IPS-18a (cell line): ENCODE measurements around the gene POLR2M.

ENCODE experiments used
- H3K27ac ChIP-seq: one replicate; pipeline ENCODE4 v1.5.1; 2013; ENCODE audit warnings: low read length
- H3K27me3 ChIP-seq: one replicate; pipeline ENCODE4 v1.6.1; 2013; ENCODE audit warnings: mild to moderate bottlenecking, low read length; ENCODE audit not compliant: control insufficient read depth, insufficient read depth
- H3K36me3 ChIP-seq: one replicate; pipeline ENCODE4 v1.6.1; 2013; ENCODE audit warnings: low read depth, low read length; ENCODE audit not compliant: control insufficient read depth
- H3K4me1 ChIP-seq: one replicate; pipeline ENCODE4 v1.6.1; 2013; ENCODE audit warnings: low read depth, low read length; ENCODE audit not compliant: control insufficient read depth
- H3K4me3 ChIP-seq: one replicate; pipeline ENCODE4 v1.5.1; 2013; ENCODE audit warnings: low read length
- H3K9ac ChIP-seq: one replicate; pipeline ENCODE4 v1.6.1; 2013; ENCODE audit warnings: mild to moderate bottlenecking, low read length, moderate library complexity
- H3K9me3 ChIP-seq: one replicate; pipeline ENCODE4 v1.6.1; 2013; ENCODE audit warnings: low read depth, low read length; ENCODE audit not compliant: control insufficient read depth

Gene POLR2M

GRCh38 chr15:57728436-57728835 lies 21.9 kb downstream of the POLR2M start:
- Histone ChIP-seq H3K27me3 (no peaks in the 10 kb centered on the region), H3K9me3 (no peaks in the 10 kb centered on the region), H3K4me1 (no peaks in the 10 kb centered on the region), H3K4me3 (no peak overlapping the region), H3K36me3 (no peaks in the 10 kb centered on the region), H3K9ac (no peak overlapping the region), H3K27ac (no peak overlapping the region)

- H3K9ac ChIP-seq, result no peak overlapping the region
- no peaks in the 10 kb centered on the region for H3K9me3 ChIP-seq
- no peak overlapping the region for H3K4me3 ChIP-seq
- H3K27me3 ChIP-seq, result no peaks in the 10 kb centered on the region
- no peaks in the 10 kb centered on the region for H3K36me3 ChIP-seq
- H3K4me1 ChIP-seq, result no peaks in the 10 kb centered on the region
- H3K27ac ChIP-seq, result no peak overlapping the region
Observed at GRCh38 chr15:57730876-57731275, 24.4 kb downstream of the POLR2M start.

GRCh38 chr15:57731530-57732103 lies 25.1 kb downstream of the POLR2M start:
- Histone ChIP-seq H3K36me3 (no peaks in the 10 kb centered on the region), H3K9ac (no peak overlapping the region), H3K4me1 (no peaks in the 10 kb centered on the region), H3K27ac (no peak overlapping the region), H3K9me3 (no peaks in the 10 kb centered on the region), H3K4me3 (no peak overlapping the region), H3K27me3 (no peaks in the 10 kb centered on the region)

GRCh38 chr15:57732526-57733331 lies 26.2 kb downstream of the POLR2M start:
- no peak overlapping the region for H3K4me3 ChIP-seq
- no peaks in the 10 kb centered on the region for H3K9me3 ChIP-seq

GRCh38 chr15:57734860-57735259 lies 28.3 kb downstream of the POLR2M start:
- no peak overlapping the region for H3K4me3 ChIP-seq
- no peaks in the 10 kb centered on the region for H3K36me3 ChIP-seq
- no peak overlapping the region for H3K27ac ChIP-seq
- no peaks in the 10 kb centered on the region for H3K9me3 ChIP-seq
- no peak overlapping the region for H3K9ac ChIP-seq
- no peaks in the 10 kb centered on the region for H3K27me3 ChIP-seq
- no peaks in the 10 kb centered on the region for H3K4me1 ChIP-seq

More at GRCh38 chr15:57732526-57733331, 26.2 kb downstream of the POLR2M start:
- H3K4me1 ChIP-seq, result no peaks in the 10 kb centered on the region
- H3K9ac ChIP-seq, result no peak overlapping the region
- no peaks in the 10 kb centered on the region for H3K36me3 ChIP-seq
- H3K27ac ChIP-seq, result no peak overlapping the region
- no peaks in the 10 kb centered on the region for H3K27me3 ChIP-seq

- Histone ChIP-seq H3K4me3 (no peak overlapping the region), H3K27me3 (no peaks in the 10 kb centered on the region), H3K4me1 (no peaks in the 10 kb centered on the region), H3K27ac (no peak overlapping the region), H3K9me3 (no peaks in the 10 kb centered on the region), H3K9ac (no peak overlapping the region), H3K36me3 (no peaks in the 10 kb centered on the region)
Observed at GRCh38 chr15:57735431-57735830, 28.9 kb downstream of the POLR2M start.

GRCh38 chr15:57735891-57736290 lies 29.4 kb downstream of the POLR2M start:
- H3K36me3 ChIP-seq, result no peaks in the 10 kb centered on the region
- H3K4me3 ChIP-seq, result no peak overlapping the region
- no peaks in the 10 kb centered on the region for H3K9me3 ChIP-seq
- no peaks in the 10 kb centered on the region for H3K27me3 ChIP-seq
- H3K4me1 ChIP-seq, result no peaks in the 10 kb centered on the region
- H3K27ac ChIP-seq, result no peak overlapping the region
- no peak overlapping the region for H3K9ac ChIP-seq

- Histone ChIP-seq H3K9me3 (no peaks in the 10 kb centered on the region), H3K4me3 (no peak overlapping the region), H3K4me1 (no peaks in the 10 kb centered on the region), H3K27ac (no peak overlapping the region), H3K36me3 (no peaks in the 10 kb centered on the region), H3K9ac (no peak overlapping the region), H3K27me3 (no peaks in the 10 kb centered on the region)
Observed at GRCh38 chr15:57736591-57736990, 30.1 kb downstream of the POLR2M start.

- Histone ChIP-seq H3K9ac (no peak overlapping the region), H3K4me3 (no peak overlapping the region), H3K27me3 (no peaks in the 10 kb centered on the region), H3K9me3 (no peaks in the 10 kb centered on the region), H3K4me1 (no peaks in the 10 kb centered on the region), H3K27ac (no peak overlapping the region), H3K36me3 (no peaks in the 10 kb centered on the region)
Observed at GRCh38 chr15:57738734-57739237, 32.3 kb downstream of the POLR2M start.

- H3K9ac ChIP-seq, result no peak overlapping the region
- H3K27me3 ChIP-seq, result no peaks in the 10 kb centered on the region
- no peaks in the 10 kb centered on the region for H3K4me1 ChIP-seq
- H3K27ac ChIP-seq, result no peak overlapping the region
- no peaks in the 10 kb centered on the region for H3K9me3 ChIP-seq
- H3K4me3 ChIP-seq, result no peak overlapping the region
- H3K36me3 ChIP-seq, result no peaks in the 10 kb centered on the region
Observed at GRCh38 chr15:57740048-57740447, 33.5 kb downstream of the POLR2M start.

- Histone ChIP-seq H3K4me3 (no peak overlapping the region), H3K36me3 (no peaks in the 10 kb centered on the region), H3K27ac (no peak overlapping the region), H3K27me3 (no peaks in the 10 kb centered on the region), H3K9me3 (no peaks in the 10 kb centered on the region), H3K9ac (no peak overlapping the region), H3K4me1 (no peaks in the 10 kb centered on the region)
Observed at GRCh38 chr15:57741089-57741488, 34.6 kb downstream of the POLR2M start.

- H3K4me1 ChIP-seq, result peaks cover 16% of the 10 kb centered on the region
- no peak overlapping the region for H3K9ac ChIP-seq
- no peak overlapping the region for H3K27ac ChIP-seq
- no peaks in the 10 kb centered on the region for H3K9me3 ChIP-seq
- no peaks in the 10 kb centered on the region for H3K27me3 ChIP-seq
- H3K36me3 ChIP-seq, result no peaks in the 10 kb centered on the region
- H3K4me3 ChIP-seq, result no peak overlapping the region
Observed at GRCh38 chr15:57743424-57743823, 36.9 kb downstream of the POLR2M start.
